MG63 (cell line): Measurements from ENCODE around the gene SYT1. TPM values are rescaled to one million over a fixed set of nuclear protein-coding genes. Genes with fewer than 3 reads are reported as not detected.
A peak's percentile ranks its signal among the peaks of the same experiment; 100 is the strongest.
"Not testable (repeated sequence)": the region's sequence is repeated elsewhere in the genome, so short reads cannot be mapped to it uniquely, and the experiment has no call there.

Experiments
- DNase-seq: peaks from one replicate; pipeline ENCODE4 v3.0.0-alpha.2; 2020
- H3K27me3 ChIP-seq: fragments of 250-450 bp; sonication (Bioruptor Pico); 2 replicates; pipeline ENCODE4 v1.5.1; 2020; ENCODE audit warnings: mild to moderate bottlenecking, moderate library complexity
- H3K36me3 ChIP-seq: fragments of 250-450 bp; sonication (Bioruptor Pico); 2 replicates; pipeline ENCODE4 v1.5.1; 2020; ENCODE audit warnings: mild to moderate bottlenecking, moderate library complexity
- H3K4me3 ChIP-seq: fragments of 250-450 bp; sonication (Bioruptor Pico); 2 replicates; pipeline ENCODE4 v1.5.1; 2020; ENCODE audit warnings: mild to moderate bottlenecking, moderate library complexity
- H3K9me3 ChIP-seq: fragments of 250-450 bp; sonication (Bioruptor Pico); 2 replicates; pipeline ENCODE4 v1.5.1; 2020; ENCODE audit warnings: mild to moderate bottlenecking, moderate library complexity
- total RNA-seq: library from RNA; depleted of rRNA; stranded (reverse); fragments of >200 nt; shearing (Covaris generic); gene quantifications from 2 replicates; pipeline ENCODE4 v1.2.3, GENCODE V29; 2014; ENCODE audit warnings: low replicate concordance; rRNA removed

SYT1 gene
- not detected in 2 replicates for total RNA-seq

- Histone ChIP-seq H3K4me3 (peak within 1 kb of the TSS; percentile 58), H3K9me3 (no peaks in the 10 kb centered on the region), H3K36me3 (no peaks in the 10 kb centered on the region), H3K27me3 (no peaks in the 10 kb centered on the region)
- DNase-seq: peak; percentile 68
These were observed at the start of gene SYT1 for GRCh38 chr12:78864403-78864869. SYT1 (plus strand) TSS chr12:78864774.

DNA sequence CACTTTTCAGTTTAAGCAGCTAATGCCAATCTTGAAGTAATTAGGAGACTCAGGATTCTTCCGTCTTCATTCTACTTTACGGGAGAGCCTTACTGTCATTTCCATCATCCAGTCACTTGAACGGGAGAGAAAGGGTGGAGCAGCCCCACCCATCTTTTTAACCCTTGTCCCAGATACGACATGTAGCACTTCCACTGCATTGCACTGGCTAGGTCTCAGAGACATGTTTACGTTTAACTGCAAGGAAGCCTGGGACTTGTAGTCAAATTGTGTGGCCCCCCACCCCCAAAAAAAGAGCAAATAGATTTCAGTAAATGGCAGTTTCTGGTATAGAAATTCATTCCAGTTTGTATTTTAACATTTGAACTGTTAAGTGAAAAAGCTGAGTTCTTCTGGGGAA, 46.1 kb upstream of the SYT1 start:
- no peak for DNase-seq
- no peaks in the 10 kb centered on the region for H3K27me3 ChIP-seq
- no peaks in the 10 kb centered on the region for H3K36me3 ChIP-seq
- H3K4me3 ChIP-seq: no peak overlapping the region
- no peaks in the 10 kb centered on the region for H3K9me3 ChIP-seq

DNA sequence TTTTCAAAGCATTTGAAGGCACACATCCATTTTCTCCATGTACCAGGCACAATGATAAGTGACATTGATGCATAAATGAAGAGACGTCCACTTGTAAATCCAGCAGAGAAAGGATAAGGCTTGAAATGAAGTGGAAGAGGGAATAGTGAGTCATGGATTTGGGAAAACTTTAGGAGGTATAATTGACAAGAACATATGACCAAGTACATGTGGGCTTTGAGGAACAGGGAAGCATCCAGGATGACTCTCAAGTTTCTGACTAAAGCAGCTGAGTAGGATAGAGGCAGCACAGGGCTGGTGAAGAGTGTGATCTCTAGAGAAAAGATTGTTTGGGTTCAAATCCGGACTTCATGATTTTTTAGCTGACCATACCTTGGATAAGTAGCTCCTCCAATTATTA, 43.6 kb upstream of the SYT1 start:
- Histone ChIP-seq H3K36me3 (no peaks in the 10 kb centered on the region), H3K27me3 (no peaks in the 10 kb centered on the region), H3K9me3 (no peaks in the 10 kb centered on the region), H3K4me3 (no peak overlapping the region)
- no peak for DNase-seq

GRCh38 chr12:78824918-78825317, 39.7 kb upstream of the SYT1 start:
- Histone ChIP-seq H3K9me3 (no peaks in the 10 kb centered on the region), H3K36me3 (no peaks in the 10 kb centered on the region), H3K4me3 (no peak overlapping the region), H3K27me3 (no peaks in the 10 kb centered on the region)
- no peak for DNase-seq

GRCh38 chr12:78829690-78830089, 34.9 kb upstream of the SYT1 start:
- DNase-seq: no peak
- no peaks in the 10 kb centered on the region for H3K9me3 ChIP-seq
- no peak overlapping the region for H3K4me3 ChIP-seq
- no peaks in the 10 kb centered on the region for H3K36me3 ChIP-seq
- H3K27me3 ChIP-seq: no peaks in the 10 kb centered on the region

DNA sequence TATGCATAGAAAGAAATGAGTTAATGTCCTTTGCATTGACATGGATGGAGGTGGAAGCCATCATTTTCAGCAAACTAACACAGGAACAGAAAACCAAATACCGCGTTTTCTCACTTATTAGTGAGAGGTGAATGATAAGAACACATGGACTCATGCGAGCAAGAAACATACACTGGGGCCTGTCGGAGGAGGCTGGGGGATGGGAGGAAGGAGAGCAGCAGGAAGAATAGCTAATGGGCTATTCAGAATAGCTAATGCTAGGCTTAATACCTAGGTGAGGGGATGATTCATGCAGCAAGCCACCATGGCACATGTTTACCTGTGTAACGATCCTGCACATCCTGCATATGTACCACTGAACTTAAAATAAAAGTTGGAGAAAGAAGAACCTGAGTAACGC, 29.1 kb upstream of the SYT1 start:
- Histone ChIP-seq H3K36me3 (no peaks in the 10 kb centered on the region), H3K4me3 (no peak overlapping the region), H3K9me3 (no peaks in the 10 kb centered on the region), H3K27me3 (no peaks in the 10 kb centered on the region)
- DNase-seq: no peak

DNA sequence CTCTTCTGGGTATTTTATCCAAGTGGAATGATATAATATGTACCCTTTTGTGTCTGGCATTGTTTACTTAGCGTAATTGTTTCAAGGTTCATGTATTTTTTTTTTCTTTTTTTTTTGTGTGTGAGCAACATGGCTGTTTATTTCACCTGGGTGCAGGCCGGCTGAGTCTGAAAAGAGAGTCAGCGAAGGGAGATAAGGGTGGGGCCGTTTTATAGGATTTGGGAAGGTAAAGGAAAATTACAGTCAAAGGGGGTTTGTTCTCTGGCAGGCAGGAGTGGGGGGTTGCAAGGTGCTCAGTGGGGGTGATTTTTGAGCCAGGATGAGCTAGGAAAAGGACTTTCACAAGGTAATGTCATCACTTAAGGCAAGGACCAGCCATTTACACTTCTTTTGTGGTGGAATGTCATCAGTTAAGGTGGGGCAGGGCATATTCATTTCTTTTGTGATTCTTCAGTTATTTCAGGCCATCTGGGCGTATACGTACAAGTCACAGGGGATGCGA, 24.0 kb upstream of the SYT1 start:
- DNase-seq, H3K27me3 ChIP-seq: not testable (repeated sequence)

DNA sequence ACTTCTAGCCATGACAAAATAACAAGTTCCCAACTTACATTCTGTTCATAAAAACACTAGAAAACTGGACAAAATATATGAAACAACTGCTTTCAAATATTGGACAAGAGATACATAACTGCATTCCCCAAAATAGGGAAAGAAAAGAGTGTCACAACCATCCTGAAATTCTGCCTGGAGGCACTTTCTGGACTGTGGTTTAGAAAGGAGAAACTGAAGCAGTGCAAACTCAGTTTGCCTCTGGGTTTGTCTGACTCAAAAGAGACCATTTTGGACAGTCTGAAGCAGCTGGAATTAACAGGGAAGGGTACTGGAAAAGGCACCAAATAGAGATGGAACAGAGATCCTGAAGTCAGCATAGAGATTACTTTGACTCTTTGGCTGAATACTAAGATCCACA, 11.3 kb upstream of the SYT1 start:
- Histone ChIP-seq H3K9me3 (peaks cover 3% of the 10 kb centered on the region; the same call in 1 of the 2 replicates), H3K27me3 (no peaks in the 10 kb centered on the region), H3K36me3 (no peaks in the 10 kb centered on the region), H3K4me3 (no peak overlapping the region)
- no peak for DNase-seq

More for the DNA sequence above, 24.0 kb upstream of the SYT1 start:
- H3K9me3 ChIP-seq, H3K4me3 ChIP-seq, H3K36me3 ChIP-seq: not testable (repeated sequence)

GRCh38 chr12:78863482-78864402, 832 bp upstream of the SYT1 start:
- peak; percentile 72 for DNase-seq

GRCh38 chr12:78864870-78865463, 393 bp downstream of the SYT1 start:
- no peak for DNase-seq
- H3K9me3 ChIP-seq: no peaks in the 10 kb centered on the region
- peak overlapping the region; percentile 58 for H3K4me3 ChIP-seq
- no peaks in the 10 kb centered on the region for H3K27me3 ChIP-seq
- no peaks in the 10 kb centered on the region for H3K36me3 ChIP-seq

More at GRCh38 chr12:78863482-78864402, 832 bp upstream of the SYT1 start:
- Histone ChIP-seq H3K9me3 (no peaks in the 10 kb centered on the region), H3K4me3 (peak overlapping the region; percentile 58), H3K27me3 (no peaks in the 10 kb centered on the region), H3K36me3 (no peaks in the 10 kb centered on the region)

DNA sequence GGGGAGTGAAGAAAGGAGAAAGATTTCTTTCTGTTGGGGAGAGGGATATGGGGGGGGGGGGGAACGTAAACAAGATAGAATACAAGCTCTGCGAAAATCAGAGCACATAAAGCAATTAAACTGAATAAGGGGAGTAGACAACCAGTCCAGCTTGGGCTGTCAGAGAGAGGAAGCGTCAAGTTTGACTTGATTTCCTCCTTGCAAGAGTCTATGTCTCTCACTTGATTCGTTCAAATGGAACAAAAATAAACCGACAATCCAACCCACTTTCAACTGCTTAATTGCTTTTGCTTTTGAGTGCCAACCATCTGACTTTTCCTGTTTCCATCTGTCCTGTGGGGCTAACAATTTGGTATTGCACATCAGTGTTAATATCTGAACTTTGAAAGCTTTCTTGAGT, 942 bp downstream of the SYT1 start:
- H3K4me3 ChIP-seq: no peak overlapping the region; the same call in 1 of the 2 replicates

GRCh38 chr12:78866518-78866917, 1.9 kb downstream of the SYT1 start:
- no peak overlapping the region for H3K4me3 ChIP-seq
- no peak for DNase-seq

More for the DNA sequence above, 942 bp downstream of the SYT1 start:
- no peaks in the 10 kb centered on the region for H3K36me3 ChIP-seq
- no peak for DNase-seq
- no peaks in the 10 kb centered on the region for H3K27me3 ChIP-seq
- no peaks in the 10 kb centered on the region for H3K9me3 ChIP-seq

DNA sequence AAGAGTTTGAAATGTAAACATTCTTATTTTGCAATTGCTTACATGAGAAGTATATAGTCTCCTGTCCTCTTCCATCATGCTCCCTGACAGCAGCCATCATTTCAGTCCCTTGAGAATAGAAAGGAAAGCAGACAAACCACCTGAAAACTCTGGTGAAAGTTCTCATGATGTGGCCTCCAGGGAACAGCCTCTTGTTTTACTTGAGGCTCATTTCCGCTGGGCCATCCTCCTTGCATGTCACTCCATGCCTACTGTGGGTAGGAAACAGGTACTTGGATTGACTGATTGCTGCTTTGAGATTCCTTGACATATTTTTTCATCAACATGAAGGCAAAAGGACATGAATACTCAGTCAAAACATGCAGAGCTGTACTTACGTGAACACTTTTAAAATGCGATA, 6.0 kb downstream of the SYT1 start:
- no peaks in the 10 kb centered on the region for H3K27me3 ChIP-seq
- H3K4me3 ChIP-seq: no peak overlapping the region
- no peaks in the 10 kb centered on the region for H3K9me3 ChIP-seq
- no peak for DNase-seq
- H3K36me3 ChIP-seq: no peaks in the 10 kb centered on the region

More at GRCh38 chr12:78866518-78866917, 1.9 kb downstream of the SYT1 start:
- H3K9me3 ChIP-seq: no peaks in the 10 kb centered on the region
- H3K36me3 ChIP-seq: no peaks in the 10 kb centered on the region
- H3K27me3 ChIP-seq: no peaks in the 10 kb centered on the region

- no peaks in the 10 kb centered on the region for H3K9me3 ChIP-seq
- no peak overlapping the region for H3K4me3 ChIP-seq
- no peaks in the 10 kb centered on the region for H3K27me3 ChIP-seq
- H3K36me3 ChIP-seq: no peaks in the 10 kb centered on the region
- DNase-seq: no peak
These were observed 7.0 kb downstream of the SYT1 start for GRCh38 chr12:78871566-78871965.

GRCh38 chr12:78878459-78878858, 13.9 kb downstream of the SYT1 start:
- no peaks in the 10 kb centered on the region for H3K9me3 ChIP-seq
- no peak overlapping the region for H3K4me3 ChIP-seq
- no peaks in the 10 kb centered on the region for H3K27me3 ChIP-seq
- no peaks in the 10 kb centered on the region for H3K36me3 ChIP-seq
- no peak for DNase-seq

DNA sequence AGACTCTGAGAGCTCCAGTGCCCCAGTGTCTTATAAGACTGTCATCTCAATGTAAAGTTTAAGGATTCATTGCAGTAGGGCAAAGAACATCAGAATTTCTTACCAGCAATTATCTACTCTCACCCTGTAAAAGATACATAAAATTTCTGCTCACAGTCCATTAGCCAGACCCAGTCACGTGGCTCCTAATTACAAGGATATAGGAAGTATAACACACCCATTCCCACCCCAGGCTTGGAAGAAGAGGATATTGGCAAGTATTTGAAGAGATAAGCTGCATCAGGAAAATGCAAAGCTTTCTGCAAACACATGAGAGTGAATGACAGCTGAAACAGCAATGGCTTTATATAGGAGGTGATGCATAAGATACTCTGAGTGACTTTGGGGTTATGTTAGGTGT, 14.3 kb downstream of the SYT1 start:
- H3K36me3 ChIP-seq: no peaks in the 10 kb centered on the region
- no peaks in the 10 kb centered on the region for H3K27me3 ChIP-seq
- no peaks in the 10 kb centered on the region for H3K9me3 ChIP-seq
- no peak overlapping the region for H3K4me3 ChIP-seq
- no peak for DNase-seq

GRCh38 chr12:78880078-78880477, 15.5 kb downstream of the SYT1 start:
- Histone ChIP-seq H3K4me3 (no peak overlapping the region), H3K36me3 (no peaks in the 10 kb centered on the region), H3K27me3 (no peaks in the 10 kb centered on the region), H3K9me3 (no peaks in the 10 kb centered on the region)
- no peak for DNase-seq
